GM18951 (cell line): ENCODE results near the gene MTUS2.

Source experiments
- POLR2A ChIP-seq: IDR thresholded peaks from 4 replicates; pipeline ENCODE4 v1.6.1; 2011; ENCODE audit warnings: mild to moderate bottlenecking; ENCODE audit not compliant: insufficient read length, insufficient read depth; ENCODE audit errors: extremely low read depth
- in situ Hi-C: fragments of 300-500 bp; cut with MboI; formaldehyde crosslinking; loops from one replicate; pipeline ENCODE4 v1.12.0; 2022; ENCODE audit warnings: low sequenced_read_pairs, mixed read lengths, inconsistent platforms; ENCODE audit not compliant: unreplicated experiment

The MTUS2 gene

GRCh38 chr13:29473166-29473565, 653.0 kb downstream of the MTUS2 start:
- no peak for TF ChIP-seq POLR2A

GRCh38 chr13:29474991-29475390, 654.9 kb downstream of the MTUS2 start:
- no peak for TF ChIP-seq POLR2A
- in situ Hi-C loops: no loop called here

More at GRCh38 chr13:29473166-29473565, 653.0 kb downstream of the MTUS2 start:
- in situ Hi-C loops: no loop called here

GRCh38 chr13:29476046-29476445, 655.9 kb downstream of the MTUS2 start:
- TF ChIP-seq POLR2A: no peak
- in situ Hi-C loops: no loop called here

DNA sequence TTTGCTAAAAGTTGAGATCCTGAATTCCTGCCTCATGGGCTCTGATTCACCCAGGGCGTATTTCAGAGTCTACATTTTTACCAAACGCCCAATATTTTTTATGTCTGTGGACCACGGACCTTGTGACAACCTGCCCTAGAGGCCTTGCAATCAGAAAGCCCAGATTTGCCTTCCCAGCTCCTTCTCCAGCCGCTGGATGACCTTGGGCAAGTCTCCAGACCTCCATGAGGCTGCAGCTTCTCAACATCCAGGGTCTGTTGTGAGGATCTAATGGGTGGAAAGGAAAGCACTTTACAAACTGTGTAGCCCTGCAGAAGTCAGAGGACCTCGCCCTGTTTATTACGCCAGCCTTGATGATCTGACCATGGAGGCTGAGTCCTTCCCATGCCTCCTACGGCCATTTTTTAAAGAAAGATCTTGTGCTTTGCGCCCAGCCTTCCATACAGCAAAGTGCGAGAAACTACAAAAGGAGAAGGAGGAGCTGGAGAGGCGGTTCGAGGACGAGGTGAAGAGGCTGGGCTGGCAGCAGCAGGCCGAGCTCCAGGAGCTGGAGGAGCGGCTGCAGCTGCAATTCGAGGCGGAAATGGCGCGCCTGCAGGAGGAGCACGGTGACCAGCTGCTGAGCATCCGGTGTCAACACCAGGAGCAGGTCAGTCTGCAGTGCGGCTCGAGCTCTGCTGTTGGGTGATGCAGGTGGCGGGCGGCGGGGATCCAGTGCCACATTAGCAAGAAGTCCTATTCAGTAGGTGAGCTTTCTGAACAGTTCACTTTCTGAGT, 659.8 kb downstream of the MTUS2 start:
- in situ Hi-C loops: no loop called here
- no peak for TF ChIP-seq POLR2A

- in situ Hi-C loops: no loop called here
- no peak for TF ChIP-seq POLR2A
Measured at GRCh38 chr13:29480893-29481525, 660.9 kb downstream of the MTUS2 start.

DNA sequence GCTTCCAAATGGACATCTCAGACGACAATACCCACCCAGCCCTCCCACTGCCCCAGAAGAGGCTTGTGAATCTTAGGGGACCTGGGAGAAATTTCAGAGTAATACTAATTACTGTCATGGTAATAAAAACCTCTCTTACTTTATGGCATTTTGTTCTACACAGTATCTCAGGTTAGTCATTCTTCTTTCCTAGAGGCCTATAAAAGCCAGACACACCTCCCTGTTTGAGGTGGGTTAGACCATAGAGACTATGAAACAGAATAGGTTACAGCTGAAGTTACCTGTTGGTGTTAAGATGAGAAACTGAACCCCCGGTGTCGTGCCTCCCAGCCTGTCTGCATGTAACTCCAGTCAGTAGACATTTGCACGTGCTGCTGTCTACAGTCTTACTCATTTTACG, 661.5 kb downstream of the MTUS2 start:
- TF ChIP-seq POLR2A: no peak
- in situ Hi-C loops: no loop called here

DNA sequence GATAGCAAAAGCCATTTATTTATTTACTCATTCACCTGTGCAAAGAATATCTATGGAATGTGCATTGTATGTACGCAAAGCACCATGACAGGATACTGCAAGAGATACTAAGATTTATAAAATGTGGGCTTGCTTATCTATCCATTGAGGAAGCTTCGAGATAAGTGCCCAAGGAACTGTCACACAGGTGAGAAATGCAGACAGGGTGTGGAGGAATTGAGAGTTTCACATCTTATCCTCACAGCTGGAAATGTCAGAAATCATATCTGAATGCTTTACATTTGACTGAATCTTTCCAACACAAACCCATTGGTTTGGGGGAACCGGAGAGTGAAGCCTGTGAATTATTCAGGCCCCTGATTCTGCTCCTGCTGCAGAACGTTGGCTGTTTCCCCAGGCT, 662.4 kb downstream of the MTUS2 start:
- in situ Hi-C loops: no loop called here
- TF ChIP-seq POLR2A: no peak

- in situ Hi-C loops: no loop called here
- no peak for TF ChIP-seq POLR2A
Measured at GRCh38 chr13:29483211-29483610, 663.1 kb downstream of the MTUS2 start.

DNA sequence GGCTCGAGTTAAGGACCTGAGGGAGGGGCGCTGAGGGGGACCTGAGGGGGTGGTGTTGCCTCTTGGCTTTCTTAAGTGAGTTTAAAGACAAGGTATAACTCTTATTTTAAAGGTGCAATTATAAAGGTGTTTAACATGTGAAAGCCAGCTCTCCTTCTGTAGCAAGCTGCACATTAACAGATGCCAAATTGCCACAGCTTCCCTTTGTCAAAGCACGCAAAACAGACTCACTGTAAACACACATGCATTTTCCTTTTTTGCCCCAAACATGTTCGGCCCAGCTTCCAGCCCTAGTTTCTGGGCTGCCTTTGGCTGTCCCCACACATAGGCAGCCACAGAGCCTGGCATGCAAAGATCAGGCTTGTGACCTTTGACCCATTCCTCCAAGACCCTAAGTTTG, 663.5 kb downstream of the MTUS2 start:
- in situ Hi-C loops: no loop called here
- TF ChIP-seq POLR2A: no peak

DNA sequence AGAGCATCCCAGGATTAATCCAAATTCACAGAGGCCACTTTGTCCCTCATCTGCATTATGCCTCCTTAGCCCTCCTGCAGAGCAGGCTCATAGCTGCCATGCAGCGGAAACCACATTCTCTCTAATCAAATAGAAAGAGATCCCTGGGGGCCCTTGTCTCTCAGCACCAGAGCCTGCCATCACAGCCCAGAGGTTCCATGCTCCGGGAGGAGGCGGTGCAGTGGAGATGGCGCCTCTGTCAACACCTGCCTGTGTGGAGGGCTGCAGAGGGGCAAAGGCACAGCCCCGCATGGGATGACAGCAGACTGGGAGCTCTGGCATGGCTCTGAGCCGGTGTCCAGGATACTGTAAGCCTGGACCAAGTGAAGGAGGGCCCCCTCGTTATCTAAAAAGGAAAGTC, 664.1 kb downstream of the MTUS2 start:
- TF ChIP-seq POLR2A: no peak
- in situ Hi-C loops: no loop called here

DNA sequence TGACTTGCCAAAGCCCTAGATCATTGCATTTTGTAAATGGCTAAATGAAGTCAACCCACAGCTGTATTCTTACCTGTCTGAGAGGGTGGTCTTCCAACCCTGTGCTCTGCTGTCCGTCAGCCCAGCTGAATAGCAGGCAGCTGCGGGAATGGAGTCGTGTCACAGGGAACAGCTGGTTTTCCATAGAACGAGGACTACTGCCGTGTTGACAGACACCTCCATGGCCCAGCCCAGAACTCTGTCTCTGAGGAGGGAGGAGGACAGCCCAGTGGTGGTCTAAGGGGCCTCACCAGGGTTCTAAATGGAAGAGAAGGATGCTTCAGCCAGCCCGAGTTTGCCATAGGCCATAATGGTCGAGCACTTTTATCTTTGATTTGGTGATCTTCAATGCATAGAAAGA, 664.7 kb downstream of the MTUS2 start:
- in situ Hi-C loops: no loop called here
- TF ChIP-seq POLR2A: no peak

GRCh38 chr13:29486551-29486950, 666.4 kb downstream of the MTUS2 start:
- no peak for TF ChIP-seq POLR2A
- in situ Hi-C loops: no loop called here

DNA sequence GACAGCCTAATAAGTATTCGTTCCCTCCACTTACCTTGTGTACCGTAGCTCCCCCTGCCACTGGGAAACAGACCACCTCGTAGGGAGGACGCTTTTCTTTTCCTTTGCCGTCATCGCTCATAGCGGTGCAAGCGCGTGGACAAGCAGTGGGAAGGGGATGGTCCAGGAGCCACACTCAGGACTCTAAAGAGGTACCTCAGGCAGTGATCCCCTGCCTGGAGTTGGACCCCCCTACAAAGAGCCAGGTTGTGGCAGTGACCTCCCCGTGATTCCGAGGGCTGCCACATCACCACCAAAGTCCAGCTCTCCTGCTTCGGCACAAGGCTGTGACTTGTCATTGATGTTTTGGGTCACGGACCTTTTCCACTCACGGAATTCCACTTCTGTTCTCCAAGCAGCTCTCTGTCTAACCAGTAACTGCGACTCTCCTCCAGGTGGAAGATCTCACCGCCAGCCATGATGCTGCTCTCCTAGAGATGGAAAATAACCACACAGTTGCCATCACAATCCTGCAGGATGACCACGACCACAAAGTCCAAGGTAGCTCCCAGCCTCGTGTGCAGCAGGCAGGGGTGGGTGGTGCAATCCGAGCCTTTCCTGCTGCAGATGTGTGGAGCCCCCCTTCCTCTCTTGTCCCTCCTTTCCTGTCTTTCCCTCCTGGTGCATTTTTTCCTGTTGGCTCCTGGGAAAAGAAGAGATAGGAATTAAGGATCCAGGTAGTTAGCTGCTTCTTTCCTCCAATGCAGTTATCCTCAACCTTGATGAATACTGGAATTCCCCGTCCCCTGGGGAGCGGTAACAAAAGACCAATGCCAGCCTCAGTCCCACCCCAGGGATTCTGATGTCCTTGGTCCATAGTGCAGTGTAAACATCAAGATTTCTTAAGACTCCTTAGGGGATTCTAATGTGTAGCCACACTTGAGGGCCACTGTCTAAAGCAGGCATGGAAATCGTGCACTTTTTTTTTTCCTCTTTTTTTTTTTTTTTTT, 667.6 kb downstream of the MTUS2 start:
- in situ Hi-C loops: no loop called here
- no peak for TF ChIP-seq POLR2A
